HG02943 (cell line): ENCODE data around the gene BATF.
"Not testable (repeated sequence)": the region's sequence is repeated elsewhere in the genome, so short reads cannot be mapped to it uniquely, and the experiment has no call there.

ENCODE experiments used
- ATAC-seq: cut with Tn5 transposase; IDR thresholded peaks from one replicate; pipeline ENCODE4 v1.9.1; 2021; ENCODE audit warnings: mild to moderate bottlenecking, low read depth, moderate library complexity; ENCODE audit not compliant: unreplicated experiment

The BATF gene

GRCh38 chr14:75522224-75522982 is at the start of gene BATF:
Gene BATF (plus strand): TSS chr14:75522469. CDS start chr14:75522683, 214 bp downstream.
- no peak for ATAC-seq

GRCh38 chr14:75474127-75474526 is 48.1 kb upstream of the BATF start:
- not testable (repeated sequence) for ATAC-seq

DNA sequence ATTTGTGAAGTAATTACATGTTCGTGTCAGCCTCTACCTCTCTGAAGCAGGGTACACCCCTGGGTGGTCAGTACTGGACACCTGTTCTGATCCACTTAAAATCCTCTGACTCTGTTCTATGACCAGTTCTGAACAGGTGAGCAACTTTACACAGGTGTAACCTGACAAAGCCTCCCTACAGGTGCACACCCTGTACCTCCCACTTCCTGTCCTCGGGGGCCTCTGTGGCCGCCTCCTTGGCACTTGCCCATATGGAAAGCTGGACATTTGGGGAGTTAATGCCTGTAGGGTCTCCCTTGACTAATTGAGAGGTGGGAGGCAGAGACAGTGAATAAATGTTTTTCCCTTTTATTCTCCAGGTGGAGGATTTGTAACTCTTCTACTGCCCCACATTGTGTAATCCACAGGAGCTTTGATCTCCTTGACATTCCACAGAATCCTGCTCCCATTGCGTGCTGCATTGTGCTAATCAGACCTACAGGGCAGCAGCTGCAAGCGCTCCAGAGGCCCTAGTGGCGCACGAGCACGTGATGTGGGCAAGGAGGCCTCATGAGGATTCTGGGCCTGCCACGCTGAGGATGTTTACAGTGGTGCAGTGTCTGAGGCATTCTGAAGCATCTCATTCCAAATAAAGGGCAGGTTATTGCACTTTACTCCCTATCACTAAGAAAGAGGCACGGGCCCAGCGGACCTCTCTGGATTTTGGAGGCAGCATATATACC is 45.8 kb upstream of the BATF start:
- no peak for ATAC-seq

DNA sequence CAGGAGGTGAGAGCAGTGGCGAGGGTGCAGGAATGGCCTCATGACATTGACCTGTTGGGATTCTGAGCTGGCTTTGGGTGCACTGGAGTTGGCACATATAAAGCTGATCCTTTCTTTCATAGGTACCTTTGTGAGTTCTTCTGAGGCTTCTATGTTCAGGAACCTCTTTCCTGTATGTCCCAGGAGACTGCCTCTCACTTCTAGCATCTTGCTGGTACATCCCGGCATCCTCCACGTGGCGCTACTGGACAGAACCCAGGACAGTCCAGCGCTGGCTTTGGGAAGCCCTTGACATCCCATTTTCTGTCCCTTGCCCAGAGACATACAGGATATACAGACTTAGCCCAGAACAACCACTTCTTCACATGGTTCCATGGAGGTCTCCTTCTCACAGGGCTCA is 44.4 kb upstream of the BATF start:
- no peak for ATAC-seq

DNA sequence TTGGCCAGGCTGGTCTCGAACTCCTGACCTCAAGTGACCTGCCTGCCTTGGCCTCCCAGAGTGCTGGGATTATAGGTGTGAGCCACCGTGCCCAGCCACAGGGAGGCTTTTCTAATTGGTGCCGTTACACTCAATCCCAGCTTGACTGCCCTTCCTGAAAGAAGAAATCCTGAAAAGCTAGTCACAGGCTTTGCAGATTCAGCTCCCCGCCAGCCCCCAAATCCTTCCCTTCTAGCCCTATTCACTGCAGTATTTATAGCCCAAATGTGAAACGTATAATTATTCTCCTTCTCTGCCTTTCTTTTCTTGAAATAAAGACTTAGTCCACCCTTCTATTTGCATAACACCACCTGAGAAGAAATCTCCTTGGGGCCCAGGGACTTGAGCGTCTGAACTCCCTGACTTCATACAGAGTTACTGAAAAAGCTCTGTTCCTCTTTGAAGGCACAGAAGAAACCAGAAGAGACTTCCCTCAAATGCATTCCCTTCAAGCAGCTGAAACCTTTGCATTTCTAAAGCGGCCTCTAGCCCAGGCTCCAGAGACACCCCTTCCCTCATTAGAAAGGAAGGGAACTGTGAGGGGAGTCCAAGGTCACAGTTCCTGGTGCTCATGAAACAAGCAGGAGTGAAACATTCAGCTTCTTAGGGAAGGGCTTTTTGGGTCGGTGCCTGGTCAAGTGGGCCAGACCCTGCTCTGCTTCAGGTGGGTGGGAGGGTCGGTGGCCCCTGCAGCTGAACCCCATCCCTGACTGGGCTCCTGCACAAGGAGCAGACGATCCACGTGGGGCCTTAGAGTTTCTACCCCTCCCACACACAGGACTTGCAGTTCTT is 42.3 kb upstream of the BATF start:
- no peak for ATAC-seq

DNA sequence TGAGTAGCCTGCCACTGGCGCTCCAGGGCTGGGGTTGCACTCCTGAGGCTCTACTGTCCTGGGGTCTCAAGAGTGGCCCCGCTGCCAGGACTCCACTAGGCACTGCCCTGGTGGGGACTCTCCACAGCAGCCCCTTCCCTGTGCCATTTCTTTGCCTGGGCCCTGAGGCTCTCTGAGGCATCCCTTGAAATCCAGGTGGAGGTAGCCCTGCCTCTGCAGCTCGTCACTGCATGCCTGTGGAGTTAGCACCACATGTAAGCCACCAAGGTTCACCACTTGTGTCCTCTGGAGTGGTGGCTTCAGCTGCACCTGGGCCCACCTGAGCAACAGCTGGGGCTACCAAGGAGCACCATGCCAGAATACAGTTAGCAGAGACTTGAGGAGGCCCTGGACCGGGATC is 39.9 kb upstream of the BATF start:
- ATAC-seq = no peak

- no peak for ATAC-seq
These were observed 37.4 kb upstream of the BATF start for GRCh38 chr14:75484711-75485429.

DNA sequence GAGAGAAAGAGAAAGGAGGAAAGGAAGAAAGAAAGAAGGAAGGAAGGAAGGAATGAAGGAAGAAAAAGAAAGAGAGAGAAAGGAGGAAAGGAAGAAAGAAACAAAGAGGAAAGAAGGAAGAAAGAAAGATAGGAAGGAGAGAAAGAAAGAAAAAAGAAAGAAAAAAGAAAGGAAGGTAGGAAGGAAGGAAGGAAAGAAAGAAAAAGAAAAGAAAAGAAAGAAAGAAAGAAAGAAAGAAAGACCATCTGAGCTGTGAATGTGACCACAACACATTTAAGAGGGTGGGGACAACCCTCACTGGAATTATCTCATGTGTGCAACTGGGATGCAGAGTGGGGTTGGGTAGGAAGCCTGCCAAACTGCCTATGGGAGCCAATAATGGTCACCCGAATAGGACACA is 36.0 kb upstream of the BATF start:
- no peak for ATAC-seq

DNA sequence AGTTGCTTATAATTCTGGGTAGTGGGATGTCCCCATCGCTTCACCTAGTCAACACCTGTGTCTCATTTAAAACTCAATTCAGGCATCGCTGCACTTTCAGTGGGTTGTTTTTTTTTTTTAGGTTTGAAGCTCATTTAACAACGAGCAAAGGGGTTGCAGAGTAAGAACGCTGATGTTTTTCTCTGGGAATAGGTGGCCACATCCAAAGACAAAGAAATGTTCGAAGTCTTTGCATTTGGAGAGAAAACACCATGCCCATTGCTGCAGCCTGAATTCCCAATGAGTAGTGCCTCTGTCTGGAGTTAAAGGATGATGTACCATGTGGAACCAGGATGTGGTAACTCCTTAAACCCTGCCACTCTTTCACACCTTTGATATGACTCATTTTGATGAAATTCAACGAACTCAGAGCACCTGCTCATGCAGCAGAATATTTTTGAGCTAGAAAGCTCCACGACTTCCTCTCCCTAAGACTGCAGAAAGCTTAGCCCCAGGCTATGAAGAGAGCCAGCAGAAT is 35.1 kb upstream of the BATF start:
- ATAC-seq = peak; percentile 81

GRCh38 chr14:75489480-75489837 is 32.8 kb upstream of the BATF start:
- ATAC-seq = no peak

GRCh38 chr14:75491376-75491978 is 30.8 kb upstream of the BATF start:
- no peak for ATAC-seq

- ATAC-seq = no peak
These were observed 29.3 kb upstream of the BATF start for GRCh38 chr14:75492832-75493591.

GRCh38 chr14:75493592-75494087 is 28.6 kb upstream of the BATF start:
- ATAC-seq = no peak

DNA sequence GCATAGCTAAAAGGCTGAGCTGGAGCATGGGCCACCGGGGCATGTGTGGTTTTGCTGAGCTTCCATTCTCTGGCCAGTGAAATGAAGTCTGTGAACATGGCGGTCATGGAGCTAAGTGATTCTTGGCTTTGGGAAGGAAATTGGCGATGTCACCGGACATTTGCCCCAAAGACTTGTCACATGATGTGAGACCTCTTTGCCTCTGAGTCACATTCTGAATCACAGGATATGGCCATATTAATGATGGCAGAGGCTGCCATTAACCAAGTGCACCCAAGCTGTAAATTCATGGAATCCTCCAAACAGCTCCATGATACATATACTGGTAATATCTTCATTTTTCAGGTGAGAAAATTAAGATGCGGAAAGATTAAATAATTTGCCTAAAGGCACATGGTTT is 27.4 kb upstream of the BATF start:
- no peak for ATAC-seq

DNA sequence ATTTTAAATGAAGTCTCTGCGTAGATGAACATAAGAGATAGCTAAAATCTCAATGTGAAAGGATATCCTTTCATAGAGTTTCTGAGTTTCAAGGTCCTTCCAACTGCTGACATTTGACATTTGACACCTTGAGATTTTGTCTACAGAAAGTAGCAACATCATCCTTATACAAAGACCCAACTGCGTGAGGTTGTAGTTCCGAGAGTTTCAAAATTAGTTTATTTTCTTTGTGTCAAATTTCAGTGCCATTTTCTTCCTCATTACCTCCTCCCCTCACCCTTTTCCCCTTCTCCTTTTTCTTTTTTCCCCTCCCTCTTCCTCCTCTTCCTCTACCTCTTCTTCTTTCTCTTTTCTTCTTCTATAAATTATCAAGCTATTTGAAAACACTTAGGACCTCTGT is 26.9 kb upstream of the BATF start:
- ATAC-seq = no peak

DNA sequence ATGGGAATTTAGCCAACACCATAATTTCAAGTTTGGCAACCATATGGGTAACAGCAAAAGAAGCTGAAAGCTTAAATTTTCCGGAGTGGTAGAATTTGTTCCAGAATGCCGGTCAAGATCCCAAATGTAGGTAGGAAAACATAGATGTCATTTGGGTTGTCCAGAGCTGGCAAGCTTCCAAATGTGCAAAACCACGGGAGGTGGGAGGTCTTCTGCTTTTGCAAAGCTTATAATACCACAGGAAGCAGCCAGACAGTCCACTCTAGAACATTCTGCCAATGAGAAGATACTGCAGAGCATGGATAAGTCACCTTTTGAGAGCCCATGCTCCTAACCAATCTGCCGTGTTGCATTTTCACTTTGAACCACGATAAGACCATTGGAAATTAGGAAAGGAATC is 26.4 kb upstream of the BATF start:
- no peak for ATAC-seq

GRCh38 chr14:75496755-75497154 is 25.5 kb upstream of the BATF start:
- no peak for ATAC-seq

DNA sequence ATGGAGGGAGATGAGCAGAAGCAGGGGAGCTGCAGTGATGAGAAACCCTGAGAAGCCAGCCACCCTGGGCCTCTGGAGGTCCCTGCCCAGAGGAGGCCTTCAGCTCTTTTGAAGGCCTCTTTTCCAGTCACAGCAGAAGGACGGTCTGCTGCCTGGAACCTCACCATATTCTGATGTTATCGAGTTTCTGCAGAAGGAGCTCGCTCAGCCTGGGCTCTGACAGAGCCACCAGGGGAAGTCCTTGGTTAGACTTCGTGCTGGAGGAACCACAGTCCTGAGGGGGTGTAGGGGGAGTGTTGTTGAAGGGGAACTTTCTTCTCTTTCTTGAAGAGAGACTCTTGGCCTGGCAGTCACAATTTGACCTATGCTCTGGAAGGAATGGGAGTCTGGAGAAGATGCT is 25.1 kb upstream of the BATF start:
- ATAC-seq = no peak

- ATAC-seq = no peak
These were observed 24.6 kb upstream of the BATF start for GRCh38 chr14:75497701-75498100.
